Fibroblast of skin of left biceps (primary cell): ENCODE measurements around the gene TTC28.
"Not testable (repeated sequence)": the region's sequence is repeated elsewhere in the genome, so short reads cannot be mapped to it uniquely, and the experiment has no call there.

Experiments used
- DNase-seq, 2 experiments: peaks; one replicate each; pipeline ENCODE4 v3.0.0-alpha.2; 2013; ENCODE audit warnings: low read depth in 2 of 2

Gene TTC28

DNA sequence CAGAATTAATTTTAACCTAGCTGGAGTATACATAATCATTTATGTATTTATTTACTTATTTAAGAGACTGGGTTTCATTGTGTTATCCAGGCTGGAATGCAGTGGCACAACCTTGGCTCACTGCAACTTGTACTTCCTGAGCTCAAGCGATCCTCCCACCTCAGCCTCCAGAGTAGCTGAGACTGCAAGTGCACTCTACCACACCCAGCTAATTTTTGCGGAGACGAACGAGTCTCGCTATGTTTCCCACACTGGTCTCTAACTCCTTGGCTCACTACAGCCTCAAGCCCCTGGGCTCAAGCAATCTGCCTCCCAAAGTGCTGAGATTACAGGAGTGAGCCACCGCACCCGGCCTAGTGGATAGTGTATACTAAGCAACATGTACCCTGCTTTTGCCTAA is 1.5 kb downstream of the TTC28 start:
- DNase-seq = not testable (repeated sequence)

GRCh38 chr22:28674121-28674563 is 5.5 kb downstream of the TTC28 start:
- DNase-seq = peak in 1 of 2 experiments; percentile 35

- no peak for DNase-seq
These were observed 8.9 kb downstream of the TTC28 start for GRCh38 chr22:28670756-28671155.

DNA sequence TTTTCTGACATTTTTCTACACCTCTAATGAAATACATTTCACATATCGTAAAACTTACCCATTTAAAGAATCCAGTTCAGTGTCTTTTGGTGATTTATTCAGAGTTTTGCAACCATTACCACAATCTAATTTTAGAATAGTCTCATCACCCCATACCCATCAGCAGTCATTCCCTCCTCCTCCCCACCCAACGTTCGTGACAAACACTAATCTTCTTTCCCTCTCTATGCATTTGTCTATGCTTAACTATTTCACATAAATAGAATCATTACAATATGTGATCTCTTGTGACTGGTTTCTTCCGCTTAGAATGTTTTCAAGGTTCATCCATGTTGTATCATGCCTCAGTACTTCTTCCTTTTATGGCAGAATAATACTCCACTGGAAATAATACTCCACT is 9.5 kb downstream of the TTC28 start:
- DNase-seq = peak; percentile 57 to 58

DNA sequence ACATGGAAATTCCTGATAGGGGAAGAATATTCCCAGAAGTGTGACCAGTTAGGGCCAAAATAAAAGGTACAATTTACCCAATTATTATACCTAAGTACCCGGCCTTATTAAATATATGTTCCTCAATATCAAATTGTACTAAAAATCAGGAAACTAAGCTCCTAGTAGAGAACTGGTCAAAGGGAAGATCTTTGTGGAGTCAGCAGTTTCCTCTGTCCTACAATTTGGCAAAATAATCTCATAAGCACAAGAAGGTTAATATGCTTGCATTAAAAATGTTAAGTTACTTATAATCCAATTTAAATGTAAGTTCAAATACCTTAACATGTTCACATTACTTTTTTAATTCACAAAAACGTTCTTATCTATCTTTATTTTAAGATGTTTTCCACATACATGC is 10.3 kb downstream of the TTC28 start:
- DNase-seq = no peak

DNA sequence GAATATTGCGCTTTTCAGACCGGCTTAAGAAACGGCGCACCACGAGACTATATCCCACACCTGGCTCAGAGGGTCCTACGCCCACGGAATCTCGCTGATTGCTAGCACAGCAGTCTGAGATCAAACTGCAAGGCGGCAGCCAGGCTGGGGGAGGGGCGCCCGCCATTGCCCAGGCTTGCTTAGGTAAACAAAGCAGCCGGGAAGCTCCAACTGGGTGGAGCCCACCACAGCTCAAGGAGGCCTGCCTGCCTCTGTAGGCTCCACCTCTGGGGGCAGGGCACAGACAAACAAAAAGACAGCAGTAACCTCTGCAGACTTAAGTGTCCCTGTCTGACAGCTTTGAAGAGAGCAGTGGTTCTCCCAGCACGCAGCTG is 16.1 kb downstream of the TTC28 start:
- DNase-seq = not testable (repeated sequence)

- no peak for DNase-seq
These were observed 21.2 kb downstream of the TTC28 start for GRCh38 chr22:28658448-28658847.

DNA sequence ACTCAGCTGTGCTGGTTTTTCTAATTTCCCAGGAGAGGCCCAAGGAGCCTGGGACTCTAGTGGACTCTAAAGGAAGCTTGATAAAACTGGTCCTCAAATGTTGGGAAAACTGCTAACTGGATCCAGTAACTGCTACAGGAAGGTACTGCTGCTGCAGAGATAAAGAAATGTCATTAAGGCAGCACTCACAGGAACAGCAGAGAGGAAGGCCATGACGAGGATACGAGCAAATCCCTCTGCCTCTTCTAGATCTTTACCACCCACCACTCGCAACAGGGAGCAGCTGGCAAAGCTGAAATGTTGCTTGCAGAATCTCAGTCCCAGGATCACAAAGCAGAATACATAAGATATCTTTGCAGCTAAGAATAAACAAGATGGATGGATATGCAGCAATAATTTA is 23.5 kb downstream of the TTC28 start:
- DNase-seq = no peak

DNA sequence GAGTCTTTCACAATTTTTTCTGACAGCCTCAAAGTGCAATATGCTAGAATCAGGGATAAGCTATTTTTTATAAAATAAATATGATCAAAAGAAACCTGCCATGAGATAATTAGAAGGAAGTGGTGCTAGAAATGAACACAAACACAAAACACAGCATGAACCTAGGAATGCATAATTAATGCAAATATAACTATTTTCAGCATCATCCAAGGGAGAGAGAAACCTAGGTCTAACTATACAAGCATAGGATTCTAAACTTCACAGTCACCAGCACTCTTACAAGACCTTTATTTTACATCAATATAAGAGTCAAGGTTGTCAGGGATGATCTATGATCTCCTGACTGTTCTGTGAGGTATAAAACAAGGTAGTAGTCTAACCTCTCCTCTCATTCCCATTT is 29.2 kb downstream of the TTC28 start:
- DNase-seq = no peak

GRCh38 chr22:28648792-28649191 is 30.8 kb downstream of the TTC28 start:
- DNase-seq = no peak

DNA sequence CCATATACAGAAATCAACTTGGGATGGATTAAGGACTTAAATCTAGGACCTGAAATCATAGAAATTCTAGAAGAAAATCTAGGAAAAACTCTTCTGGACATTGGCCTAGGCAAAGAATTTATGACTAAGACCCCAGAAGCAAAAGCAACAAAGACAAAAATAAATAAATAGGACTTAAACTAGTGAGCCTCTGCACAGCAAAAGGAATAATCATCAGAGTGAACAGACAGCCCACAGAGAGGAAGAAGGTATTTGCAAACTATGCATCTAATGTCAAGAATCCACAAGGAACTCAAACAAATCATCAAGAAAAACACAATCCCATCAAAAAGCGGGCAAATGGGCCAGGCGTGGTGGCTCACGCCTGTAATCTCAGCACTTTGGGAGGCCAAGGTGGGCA is 32.4 kb downstream of the TTC28 start:
- no peak for DNase-seq

DNA sequence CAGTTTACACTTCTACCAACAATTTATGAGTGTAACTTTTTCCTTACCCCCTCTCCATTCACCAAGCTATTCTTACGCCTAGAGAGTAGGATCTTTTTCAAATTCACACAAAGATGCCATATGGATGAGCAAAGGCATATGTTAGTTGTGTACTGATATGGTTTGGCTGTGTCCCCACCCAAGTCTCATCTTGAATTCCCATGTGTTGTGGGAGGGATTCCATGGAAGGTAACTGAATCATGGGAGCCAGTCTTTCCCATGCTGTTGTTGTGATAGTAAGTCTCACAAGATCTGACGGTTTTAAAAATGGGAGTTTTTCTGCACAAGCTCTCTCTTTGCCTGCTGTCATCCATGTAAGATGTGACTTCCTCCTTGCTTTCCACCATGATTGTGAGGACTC is 40.3 kb downstream of the TTC28 start:
- no peak for DNase-seq

DNA sequence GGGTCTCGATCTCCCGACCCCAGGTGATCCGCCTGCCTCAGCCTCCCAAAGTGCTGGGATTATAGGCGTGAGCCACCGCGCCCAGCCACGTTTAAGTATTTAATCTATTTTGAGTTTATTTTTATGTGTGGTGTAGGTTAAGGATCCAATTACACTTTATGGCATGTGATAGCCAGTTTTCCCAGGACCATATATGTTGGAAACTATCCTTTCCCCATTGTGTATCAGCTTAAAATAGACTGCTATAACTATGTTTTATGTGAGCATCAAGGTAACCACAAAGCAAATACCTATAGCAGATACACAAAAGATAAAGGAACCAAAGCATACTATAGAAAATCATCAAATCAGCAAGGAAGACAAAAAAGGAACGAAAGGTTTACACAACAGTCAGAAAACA is 42.4 kb downstream of the TTC28 start:
- DNase-seq = no peak

GRCh38 chr22:28630177-28630574 is 49.5 kb downstream of the TTC28 start:
- DNase-seq = no peak

DNA sequence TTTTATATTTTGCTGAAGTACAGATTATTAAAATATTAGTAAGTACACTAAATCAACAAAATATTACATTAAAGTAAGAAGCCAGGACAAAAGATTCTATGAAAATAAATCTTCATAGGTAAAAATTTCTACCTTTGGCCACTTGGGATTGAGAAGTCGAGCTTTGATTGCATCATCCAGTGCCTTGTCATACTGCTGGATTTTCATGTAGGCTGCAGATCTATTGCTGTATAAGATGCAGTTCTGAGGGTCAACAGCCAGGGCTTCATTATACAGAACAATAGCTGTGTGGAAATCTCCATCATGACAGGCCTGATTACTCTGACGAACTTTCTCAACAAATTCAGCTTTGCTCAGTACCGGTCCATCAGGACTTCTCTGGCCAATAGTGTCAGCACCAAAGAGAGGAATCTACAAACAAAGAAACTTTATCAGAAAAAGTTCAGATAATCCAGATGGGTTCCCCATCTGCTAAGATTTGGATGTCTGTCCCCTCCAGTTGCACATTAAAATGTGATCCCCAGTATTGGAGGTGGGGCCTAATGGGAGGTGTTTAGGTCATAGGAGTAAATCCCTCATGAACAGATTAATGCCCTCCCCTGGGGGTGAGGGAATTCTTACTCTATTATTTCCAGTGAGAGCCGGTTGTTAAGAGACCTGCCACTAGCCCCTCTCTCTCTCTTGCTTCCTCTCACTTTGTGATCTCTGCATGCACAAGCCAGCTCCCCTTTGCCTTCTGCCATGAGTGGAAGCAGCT is 50.0 kb downstream of the TTC28 start:
- no peak for DNase-seq

DNA sequence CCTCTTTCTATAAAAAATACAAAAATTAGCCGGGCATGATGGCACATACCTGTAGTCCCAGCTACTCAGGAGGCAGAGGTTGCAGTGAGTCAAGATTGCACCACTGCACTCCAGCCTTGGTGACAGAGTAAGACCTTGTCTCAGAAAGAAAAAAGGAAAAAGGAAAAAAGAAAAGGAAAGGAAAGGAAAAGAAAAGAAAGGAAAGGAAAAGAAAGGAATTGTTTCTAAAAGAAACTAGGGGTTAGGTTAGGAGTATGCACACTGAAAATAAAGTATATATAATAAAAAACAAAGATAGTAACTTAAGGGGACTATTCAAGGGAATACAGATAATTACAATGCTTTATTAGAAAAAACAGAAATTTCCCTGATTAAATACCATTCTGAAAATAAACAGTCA is 50.9 kb downstream of the TTC28 start:
- DNase-seq = no peak

DNA sequence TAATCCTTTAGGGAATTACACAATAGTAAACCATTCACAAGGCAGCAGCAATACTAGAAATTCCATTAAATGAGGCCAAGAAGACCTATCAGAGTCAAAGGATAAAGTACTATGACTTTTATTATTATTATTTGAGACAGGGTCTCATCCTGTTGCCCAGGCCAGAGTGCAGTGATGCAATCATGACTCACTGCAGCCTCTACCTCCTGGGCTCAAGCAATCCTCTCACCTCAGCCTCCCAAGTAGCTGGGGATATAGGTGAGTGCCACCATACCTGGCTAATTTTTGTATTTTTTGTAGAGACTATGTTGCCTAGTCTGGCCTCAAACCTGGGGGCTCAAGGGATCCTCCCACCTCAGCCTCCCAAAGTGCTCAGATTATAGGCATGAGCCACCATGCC is 51.8 kb downstream of the TTC28 start:
- DNase-seq = no peak

- no peak for DNase-seq
These were observed 59.3 kb downstream of the TTC28 start for GRCh38 chr22:28620244-28620922.

- no peak for DNase-seq
These were observed 60.4 kb downstream of the TTC28 start for GRCh38 chr22:28619236-28619635.

DNA sequence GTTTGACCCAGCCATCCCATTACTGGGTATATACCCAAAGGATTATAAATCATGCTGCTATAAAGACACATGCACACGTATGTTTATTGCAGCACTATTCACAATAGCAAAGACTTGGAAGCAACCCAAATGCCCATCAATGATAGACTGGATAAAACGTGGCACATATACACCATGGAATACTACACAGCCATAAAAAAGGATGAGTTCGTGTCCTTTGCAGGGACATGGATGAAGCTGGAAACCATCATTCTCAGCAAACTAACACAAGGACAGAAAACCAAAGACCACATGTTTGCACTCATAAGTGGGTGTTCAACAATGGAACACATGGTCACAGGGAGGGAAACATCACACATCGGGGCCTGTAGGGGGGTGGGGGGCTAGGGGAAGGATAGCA is 64.2 kb downstream of the TTC28 start:
- not testable (repeated sequence) for DNase-seq

DNA sequence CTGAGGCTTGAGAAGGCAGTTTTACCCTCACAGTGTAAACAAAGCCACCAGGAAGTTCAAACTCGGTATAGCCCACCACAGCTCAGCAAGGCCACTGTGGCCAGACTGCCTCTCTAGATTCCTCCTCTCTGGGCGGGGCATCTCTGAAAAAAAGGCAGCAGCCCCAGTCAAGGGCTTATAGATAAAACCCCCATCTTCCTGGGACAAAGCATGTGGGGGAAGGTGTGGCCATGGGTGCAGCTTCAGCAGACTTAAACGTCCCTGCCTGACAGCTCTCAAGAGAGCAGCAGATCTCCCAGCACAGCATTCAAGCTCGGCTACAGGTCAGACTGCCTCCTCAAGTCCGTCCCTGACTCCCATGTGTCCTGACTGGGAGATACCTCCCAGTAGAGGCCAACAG is 69.7 kb downstream of the TTC28 start:
- DNase-seq = no peak

DNA sequence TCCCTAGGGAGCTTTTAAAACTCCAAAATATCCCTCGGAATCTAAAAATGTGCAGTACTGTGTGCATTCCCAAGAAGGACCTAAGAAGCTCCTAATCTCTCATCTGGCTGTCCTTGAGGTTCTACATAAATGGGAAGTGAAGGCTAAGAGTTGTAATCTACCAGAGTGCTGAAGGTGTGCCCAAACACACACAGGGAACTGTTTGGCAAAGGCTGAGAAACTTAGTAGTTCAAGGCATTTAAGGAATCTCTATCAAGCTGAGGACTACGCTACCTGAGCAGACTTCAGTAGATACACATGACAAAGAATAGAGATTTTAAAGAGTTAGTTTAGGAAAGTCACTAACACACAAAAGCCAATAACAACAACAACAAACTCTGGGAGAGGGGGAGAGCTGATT is 71.1 kb downstream of the TTC28 start:
- no peak for DNase-seq

DNA sequence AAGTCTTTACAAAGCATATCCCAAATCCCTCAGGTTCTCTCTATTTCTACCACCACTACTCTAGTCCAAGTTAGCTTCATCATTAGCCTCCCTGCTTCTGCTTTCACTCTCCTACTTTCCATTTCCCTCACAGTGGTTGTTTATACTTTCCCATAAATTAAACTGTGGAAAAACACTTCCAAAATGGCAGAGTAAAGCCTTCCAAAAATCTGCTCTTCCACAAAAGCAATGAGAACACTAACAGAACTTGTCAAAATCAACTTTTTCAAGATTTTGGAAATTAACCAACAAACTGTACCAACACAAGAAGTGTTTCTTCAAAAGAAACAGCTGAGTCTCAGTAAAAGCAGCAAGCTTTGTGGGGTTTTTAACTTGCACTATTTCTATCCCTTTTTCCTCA is 71.8 kb downstream of the TTC28 start:
- DNase-seq = no peak
